ENCODE measurements around the gene MIPOL1. TPM values are rescaled to one million over a fixed set of nuclear protein-coding genes. Genes with fewer than 3 reads are reported as not detected.

MIPOL1 gene
- total and polyA plus RNA-seq, 2 of the 13 experiments (the other 11 are each of a cell fraction or from before 2014, with no cell fraction given): 8.6 to 34.2 TPM

DNA sequence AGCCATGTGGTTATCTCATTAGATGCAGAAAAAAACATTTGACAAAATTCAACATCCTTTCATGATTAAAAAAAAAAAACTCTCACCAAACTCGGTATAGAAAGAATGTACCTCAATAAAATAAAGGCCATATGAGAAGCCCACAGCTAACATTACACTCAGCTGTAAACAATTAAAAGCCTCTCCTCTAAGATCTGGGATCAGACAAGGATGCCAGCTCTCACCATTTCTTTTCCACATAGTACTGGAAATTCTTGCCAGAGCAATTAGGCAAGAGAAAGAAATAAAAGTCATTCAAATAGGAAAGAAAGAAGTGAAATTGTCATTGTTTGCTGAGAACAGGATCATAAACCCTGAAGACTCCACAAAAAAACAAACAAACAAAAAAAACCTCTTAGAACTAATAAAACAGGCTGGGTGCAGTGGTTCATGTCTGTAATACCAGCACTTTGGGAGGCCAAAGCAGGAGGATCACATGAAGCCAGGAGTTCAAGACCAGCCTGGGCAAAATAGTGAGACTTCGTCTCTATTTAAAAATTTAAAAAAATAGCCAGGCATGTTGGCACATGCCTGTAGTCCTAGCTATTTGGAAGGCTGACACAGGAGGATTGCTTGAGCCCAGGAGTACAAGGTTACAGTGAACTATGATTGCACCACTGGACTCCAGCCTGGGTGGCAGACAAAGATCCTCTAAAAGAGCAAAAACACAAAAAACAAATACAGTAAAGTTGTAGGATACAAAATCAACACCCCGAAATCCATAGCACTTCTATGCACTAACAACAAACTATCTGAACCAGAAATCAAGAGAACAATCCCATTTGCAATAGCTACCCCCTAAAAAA is 282.9 kb downstream of the MIPOL1 start (continued):
- TF ChIP-seq, protein P1, sequence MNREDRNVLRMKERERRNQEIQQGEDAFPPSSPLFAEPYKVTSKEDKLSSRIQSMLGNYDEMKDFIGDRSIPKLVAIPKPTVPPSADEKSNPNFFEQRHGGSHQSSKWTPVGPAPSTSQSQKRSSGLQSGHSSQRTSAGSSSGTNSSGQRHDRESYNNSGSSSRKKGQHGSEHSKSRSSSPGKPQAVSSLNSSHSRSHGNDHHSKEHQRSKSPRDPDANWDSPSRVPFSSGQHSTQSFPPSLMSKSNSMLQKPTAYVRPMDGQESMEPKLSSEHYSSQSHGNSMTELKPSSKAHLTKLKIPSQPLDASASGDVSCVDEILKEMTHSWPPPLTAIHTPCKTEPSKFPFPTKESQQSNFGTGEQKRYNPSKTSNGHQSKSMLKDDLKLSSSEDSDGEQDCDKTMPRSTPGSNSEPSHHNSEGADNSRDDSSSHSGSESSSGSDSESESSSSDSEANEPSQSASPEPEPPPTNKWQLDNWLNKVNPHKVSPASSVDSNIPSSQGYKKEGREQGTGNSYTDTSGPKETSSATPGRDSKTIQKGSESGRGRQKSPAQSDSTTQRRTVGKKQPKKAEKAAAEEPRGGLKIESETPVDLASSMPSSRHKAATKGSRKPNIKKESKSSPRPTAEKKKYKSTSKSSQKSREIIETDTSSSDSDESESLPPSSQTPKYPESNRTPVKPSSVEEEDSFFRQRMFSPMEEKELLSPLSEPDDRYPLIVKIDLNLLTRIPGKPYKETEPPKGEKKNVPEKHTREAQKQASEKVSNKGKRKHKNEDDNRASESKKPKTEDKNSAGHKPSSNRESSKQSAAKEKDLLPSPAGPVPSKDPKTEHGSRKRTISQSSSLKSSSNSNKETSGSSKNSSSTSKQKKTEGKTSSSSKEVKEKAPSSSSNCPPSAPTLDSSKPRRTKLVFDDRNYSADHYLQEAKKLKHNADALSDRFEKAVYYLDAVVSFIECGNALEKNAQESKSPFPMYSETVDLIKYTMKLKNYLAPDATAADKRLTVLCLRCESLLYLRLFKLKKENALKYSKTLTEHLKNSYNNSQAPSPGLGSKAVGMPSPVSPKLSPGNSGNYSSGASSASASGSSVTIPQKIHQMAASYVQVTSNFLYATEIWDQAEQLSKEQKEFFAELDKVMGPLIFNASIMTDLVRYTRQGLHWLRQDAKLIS (CRISPR knock-in tag; IDR thresholded peaks at IDR 0.05): no peak
- TF ChIP-seq ZNF761 (CRISPR knock-in tag; conservative IDR thresholded peaks at IDR 0.05): 0 out of 2 replicates have a peak, but pooled peaks have one; percentile 22
- TF ChIP-seq KMT2B (CRISPR knock-in tag; IDR thresholded peaks at IDR 0.05): no peak
- no peak for TF ChIP-seq ZNF772 (CRISPR knock-in tag; IDR thresholded peaks at IDR 0.05)
- TF ChIP-seq, protein P2, sequence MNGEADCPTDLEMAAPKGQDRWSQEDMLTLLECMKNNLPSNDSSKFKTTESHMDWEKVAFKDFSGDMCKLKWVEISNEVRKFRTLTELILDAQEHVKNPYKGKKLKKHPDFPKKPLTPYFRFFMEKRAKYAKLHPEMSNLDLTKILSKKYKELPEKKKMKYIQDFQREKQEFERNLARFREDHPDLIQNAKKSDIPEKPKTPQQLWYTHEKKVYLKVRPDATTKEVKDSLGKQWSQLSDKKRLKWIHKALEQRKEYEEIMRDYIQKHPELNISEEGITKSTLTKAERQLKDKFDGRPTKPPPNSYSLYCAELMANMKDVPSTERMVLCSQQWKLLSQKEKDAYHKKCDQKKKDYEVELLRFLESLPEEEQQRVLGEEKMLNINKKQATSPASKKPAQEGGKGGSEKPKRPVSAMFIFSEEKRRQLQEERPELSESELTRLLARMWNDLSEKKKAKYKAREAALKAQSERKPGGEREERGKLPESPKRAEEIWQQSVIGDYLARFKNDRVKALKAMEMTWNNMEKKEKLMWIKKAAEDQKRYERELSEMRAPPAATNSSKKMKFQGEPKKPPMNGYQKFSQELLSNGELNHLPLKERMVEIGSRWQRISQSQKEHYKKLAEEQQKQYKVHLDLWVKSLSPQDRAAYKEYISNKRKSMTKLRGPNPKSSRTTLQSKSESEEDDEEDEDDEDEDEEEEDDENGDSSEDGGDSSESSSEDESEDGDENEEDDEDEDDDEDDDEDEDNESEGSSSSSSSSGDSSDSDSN (CRISPR knock-in tag; IDR thresholded peaks at IDR 0.05): no peak
- TF ChIP-seq ZNF781 (CRISPR knock-in tag; IDR thresholded peaks at IDR 0.05; ENCODE audit: borderline replicate concordance, not compliant biosample characterization): no peak
- TF ChIP-seq ZNF777 (CRISPR knock-in tag; IDR thresholded peaks at IDR 0.05): no peak
- peak; percentile 83 for TF ChIP-seq SMAD3 (CRISPR knock-in tag; IDR thresholded peaks at IDR 0.05)
- no peak; the same call in 1 of the 2 replicates for TF ChIP-seq ZNF792 (CRISPR knock-in tag; IDR thresholded peaks at IDR 0.05)
- TF ChIP-seq TCF7L2 (IDR thresholded peaks at IDR 0.05; ENCODE audit: low read depth, low read length): no peak
- TF ChIP-seq ZMYM4 (CRISPR knock-in tag; IDR thresholded peaks at IDR 0.05): peak; percentile 98
- no peak for TF ChIP-seq KLF6 (CRISPR knock-in tag; IDR thresholded peaks at IDR 0.05)
- TF ChIP-seq, protein P3, sequence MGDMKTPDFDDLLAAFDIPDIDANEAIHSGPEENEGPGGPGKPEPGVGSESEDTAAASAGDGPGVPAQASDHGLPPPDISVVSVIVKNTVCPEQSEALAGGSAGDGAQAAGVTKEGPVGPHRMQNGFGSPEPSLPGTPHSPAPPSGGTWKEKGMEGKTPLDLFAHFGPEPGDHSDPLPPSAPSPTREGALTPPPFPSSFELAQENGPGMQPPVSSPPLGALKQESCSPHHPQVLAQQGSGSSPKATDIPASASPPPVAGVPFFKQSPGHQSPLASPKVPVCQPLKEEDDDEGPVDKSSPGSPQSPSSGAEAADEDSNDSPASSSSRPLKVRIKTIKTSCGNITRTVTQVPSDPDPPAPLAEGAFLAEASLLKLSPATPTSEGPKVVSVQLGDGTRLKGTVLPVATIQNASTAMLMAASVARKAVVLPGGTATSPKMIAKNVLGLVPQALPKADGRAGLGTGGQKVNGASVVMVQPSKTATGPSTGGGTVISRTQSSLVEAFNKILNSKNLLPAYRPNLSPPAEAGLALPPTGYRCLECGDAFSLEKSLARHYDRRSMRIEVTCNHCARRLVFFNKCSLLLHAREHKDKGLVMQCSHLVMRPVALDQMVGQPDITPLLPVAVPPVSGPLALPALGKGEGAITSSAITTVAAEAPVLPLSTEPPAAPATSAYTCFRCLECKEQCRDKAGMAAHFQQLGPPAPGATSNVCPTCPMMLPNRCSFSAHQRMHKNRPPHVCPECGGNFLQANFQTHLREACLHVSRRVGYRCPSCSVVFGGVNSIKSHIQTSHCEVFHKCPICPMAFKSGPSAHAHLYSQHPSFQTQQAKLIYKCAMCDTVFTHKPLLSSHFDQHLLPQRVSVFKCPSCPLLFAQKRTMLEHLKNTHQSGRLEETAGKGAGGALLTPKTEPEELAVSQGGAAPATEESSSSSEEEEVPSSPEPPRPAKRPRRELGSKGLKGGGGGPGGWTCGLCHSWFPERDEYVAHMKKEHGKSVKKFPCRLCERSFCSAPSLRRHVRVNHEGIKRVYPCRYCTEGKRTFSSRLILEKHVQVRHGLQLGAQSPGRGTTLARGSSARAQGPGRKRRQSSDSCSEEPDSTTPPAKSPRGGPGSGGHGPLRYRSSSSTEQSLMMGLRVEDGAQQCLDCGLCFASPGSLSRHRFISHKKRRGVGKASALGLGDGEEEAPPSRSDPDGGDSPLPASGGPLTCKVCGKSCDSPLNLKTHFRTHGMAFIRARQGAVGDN (CRISPR knock-in tag; IDR thresholded peaks at IDR 0.05): no peak
- peak; percentile 67; the same call in 1 of the 2 replicates for TF ChIP-seq SATB2 (CRISPR knock-in tag; IDR thresholded peaks at IDR 0.05)
- TF ChIP-seq ZMYM2 (CRISPR knock-in tag; IDR thresholded peaks at IDR 0.05): peak; percentile 91
- no peak for TF ChIP-seq MEIS2 (CRISPR knock-in tag; IDR thresholded peaks at IDR 0.05)
- TF ChIP-seq, protein P4, sequence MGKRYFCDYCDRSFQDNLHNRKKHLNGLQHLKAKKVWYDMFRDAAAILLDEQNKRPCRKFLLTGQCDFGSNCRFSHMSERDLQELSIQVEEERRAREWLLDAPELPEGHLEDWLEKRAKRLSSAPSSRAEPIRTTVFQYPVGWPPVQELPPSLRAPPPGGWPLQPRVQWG (CRISPR knock-in tag; IDR thresholded peaks at IDR 0.05; ENCODE audit: borderline replicate concordance, low read depth): no peak
